ENCODE measurements around the gene TIMM22.
"Not testable (repeated sequence)": the region's sequence is repeated elsewhere in the genome, so short reads cannot be mapped to it uniquely, and the experiment has no call there.

TIMM22 gene

DNA sequence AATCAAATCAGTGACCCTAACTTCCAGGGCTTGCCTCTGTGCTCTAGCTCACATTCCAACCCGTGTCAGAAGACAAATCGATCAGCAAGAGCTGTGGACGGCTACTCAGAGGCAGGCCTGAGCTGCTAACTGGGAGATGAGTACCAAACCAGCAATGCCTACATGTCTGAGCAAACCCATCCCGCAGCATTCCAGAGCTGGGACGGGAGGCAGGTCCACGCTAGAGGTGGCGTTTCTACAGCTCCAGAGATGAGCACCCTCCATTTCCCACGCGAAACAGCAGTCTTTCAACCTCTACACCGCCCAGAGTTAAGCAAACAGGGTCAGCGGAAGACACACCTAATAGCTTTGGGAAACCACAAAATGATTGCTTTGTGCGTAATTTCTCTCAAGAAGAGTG is 23.9 kb upstream of the TIMM22 start:
- TF ChIP-seq, protein P1, sequence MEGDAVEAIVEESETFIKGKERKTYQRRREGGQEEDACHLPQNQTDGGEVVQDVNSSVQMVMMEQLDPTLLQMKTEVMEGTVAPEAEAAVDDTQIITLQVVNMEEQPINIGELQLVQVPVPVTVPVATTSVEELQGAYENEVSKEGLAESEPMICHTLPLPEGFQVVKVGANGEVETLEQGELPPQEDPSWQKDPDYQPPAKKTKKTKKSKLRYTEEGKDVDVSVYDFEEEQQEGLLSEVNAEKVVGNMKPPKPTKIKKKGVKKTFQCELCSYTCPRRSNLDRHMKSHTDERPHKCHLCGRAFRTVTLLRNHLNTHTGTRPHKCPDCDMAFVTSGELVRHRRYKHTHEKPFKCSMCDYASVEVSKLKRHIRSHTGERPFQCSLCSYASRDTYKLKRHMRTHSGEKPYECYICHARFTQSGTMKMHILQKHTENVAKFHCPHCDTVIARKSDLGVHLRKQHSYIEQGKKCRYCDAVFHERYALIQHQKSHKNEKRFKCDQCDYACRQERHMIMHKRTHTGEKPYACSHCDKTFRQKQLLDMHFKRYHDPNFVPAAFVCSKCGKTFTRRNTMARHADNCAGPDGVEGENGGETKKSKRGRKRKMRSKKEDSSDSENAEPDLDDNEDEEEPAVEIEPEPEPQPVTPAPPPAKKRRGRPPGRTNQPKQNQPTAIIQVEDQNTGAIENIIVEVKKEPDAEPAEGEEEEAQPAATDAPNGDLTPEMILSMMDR (IDR thresholded peaks at IDR 0.05; ENCODE audit: control insufficient read depth, extremely low read depth, insufficient read depth): no peak
- DNase-seq (ENCODE audit: low read depth): no peak
- H3K4me3 ChIP-seq (ENCODE audit: low read depth, low read length): no peak overlapping the region

DNA sequence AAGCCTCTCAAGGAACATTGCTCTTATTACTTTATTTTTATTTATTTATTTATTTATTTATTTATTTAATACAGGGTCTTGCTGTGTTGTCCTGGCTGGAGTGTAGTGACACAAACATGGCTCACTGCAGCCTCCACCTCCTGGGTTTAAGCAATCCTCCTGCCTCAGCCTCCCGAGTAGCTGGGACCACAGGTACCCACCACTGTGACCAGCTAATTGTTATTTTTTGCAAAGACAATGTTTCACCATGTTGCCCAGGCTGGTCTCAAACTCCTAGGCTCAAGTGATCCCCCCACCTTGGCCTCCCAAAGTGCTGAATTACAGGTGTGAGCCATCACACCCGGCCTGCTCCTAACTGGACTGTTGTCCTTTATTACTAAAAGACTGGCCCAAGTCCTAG is 22.2 kb upstream of the TIMM22 start:
- not testable (repeated sequence) for DNase-seq (ENCODE audit: low read depth); H3K4me3 ChIP-seq (ENCODE audit: low read depth, low read length)

DNA sequence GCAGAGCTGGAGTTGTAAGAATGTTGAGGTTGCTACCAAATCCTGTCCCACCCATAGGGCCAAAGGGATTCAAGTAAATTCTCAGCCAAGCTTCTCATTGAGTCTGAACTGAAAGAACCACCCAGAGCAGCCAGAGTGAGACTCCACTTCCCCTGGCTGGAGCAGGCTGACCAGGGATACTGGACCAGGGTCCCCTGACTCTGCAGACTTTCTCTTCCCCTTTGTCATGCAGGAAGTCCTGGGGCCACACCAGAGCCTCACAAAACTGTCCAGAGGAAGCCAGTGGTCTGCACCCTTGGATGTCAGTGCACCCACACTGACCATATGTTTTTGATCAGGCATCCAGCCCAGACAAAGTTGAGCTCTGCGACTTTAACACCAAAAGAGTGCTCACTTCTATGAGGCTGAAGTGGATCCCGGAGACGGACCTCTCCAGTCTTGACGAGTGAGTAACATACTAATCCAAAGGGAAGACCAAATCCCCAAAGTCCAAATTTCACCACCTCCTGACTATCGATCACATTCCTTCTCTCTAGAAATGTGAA is 21.5 kb upstream of the TIMM22 start:
- no peak for DNase-seq (ENCODE audit: low read depth)
- TF ChIP-seq, protein P1 (IDR thresholded peaks at IDR 0.05; ENCODE audit: control insufficient read depth, extremely low read depth, insufficient read depth): no peak
- no peak overlapping the region for H3K4me3 ChIP-seq (ENCODE audit: low read depth, low read length)

DNA sequence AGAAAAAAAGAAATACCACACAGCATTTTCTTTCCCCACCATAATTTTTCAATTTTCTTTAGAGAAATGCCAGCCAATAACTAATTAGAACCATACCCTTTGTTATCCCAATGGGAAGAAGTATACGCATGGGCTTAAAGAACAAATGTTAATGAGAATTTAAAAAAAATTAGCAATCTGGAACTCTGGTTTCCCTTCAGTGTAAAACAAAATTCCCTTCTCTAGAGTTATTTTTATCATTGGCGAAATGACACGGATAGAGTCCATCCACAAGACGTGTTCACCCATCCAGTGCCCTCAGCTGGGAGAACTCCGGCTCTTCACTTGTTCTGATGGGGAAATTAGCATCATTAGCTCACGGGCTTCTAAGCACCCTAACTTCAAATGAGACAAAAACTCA is 20.6 kb upstream of the TIMM22 start:
- TF ChIP-seq, protein P1 (IDR thresholded peaks at IDR 0.05; ENCODE audit: control insufficient read depth, extremely low read depth, insufficient read depth): no peak
- no peak overlapping the region for H3K4me3 ChIP-seq (ENCODE audit: low read depth, low read length)
- DNase-seq (ENCODE audit: low read depth): no peak

DNA sequence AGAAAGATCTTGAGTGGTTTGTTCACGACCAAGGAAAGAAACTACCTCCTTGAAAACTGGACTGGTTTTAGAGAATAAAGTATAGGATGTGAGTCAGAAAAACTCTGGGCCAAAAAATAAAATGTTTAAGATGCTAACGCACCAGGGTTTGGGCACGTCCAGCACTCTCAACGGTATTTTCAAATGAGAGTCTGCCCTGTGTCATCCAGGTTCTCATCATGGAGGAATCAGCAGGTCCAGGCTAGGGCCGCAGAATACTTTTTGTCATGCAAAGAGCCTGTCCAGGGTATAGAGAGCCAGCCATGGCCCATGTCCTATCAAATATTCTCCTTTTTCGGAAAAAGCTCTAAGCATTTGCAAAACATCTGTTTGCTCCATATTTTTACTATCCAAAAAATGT is 19.8 kb upstream of the TIMM22 start:
- DNase-seq (ENCODE audit: low read depth): no peak
- TF ChIP-seq, protein P1 (IDR thresholded peaks at IDR 0.05; ENCODE audit: control insufficient read depth, extremely low read depth, insufficient read depth): no peak
- no peak overlapping the region for H3K4me3 ChIP-seq (ENCODE audit: low read depth, low read length)

DNA sequence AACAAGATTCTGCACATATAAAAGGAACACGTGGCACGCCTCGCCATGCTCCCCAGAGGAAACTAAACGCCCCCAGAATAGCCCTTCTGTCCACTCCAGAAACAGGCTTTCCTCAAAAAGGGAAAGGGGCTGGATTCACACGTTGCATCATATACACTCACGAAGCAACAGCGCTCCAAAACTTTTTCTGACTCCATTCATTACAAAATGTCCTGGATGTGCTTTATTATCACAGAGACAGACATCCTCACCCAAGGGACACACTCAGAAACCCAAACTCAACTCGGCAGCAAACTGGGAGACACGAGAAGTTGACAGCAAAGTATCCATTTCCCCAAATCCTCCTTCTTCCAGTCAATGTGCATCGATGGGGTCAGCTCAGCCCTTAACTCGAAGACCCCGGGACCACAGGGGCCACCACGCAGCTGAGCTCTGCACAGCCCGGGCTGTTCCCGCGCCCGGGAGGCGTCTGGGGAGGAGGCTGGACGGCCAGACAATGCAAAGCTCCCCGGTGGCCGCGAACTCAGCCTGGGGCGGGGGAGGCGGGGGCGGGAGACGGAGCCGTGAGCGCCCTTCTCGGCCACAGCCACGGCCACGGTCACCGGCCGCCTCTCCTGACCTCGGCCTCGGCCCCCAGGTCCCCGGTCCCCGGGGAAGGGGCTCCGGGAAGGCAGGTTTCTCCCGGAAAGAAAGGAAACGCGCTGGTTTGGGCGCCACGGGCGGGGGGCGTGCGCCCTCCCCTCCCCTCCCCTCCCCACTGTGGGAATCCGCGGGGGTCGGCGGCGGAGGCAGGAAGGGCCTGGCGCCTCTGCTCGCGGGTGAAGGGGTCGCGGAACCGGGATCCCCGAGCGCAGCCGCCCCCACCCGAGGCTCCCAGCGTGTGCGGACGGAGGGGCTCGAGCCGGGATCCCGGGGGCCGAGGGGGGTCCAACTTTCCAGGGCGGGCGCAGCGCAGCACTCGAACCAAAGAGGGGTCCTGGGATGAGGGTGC is 18.5 kb upstream of the TIMM22 start:
- peak overlapping the region; percentile 57 for H3K4me3 ChIP-seq (ENCODE audit: low read depth, low read length)

DNA sequence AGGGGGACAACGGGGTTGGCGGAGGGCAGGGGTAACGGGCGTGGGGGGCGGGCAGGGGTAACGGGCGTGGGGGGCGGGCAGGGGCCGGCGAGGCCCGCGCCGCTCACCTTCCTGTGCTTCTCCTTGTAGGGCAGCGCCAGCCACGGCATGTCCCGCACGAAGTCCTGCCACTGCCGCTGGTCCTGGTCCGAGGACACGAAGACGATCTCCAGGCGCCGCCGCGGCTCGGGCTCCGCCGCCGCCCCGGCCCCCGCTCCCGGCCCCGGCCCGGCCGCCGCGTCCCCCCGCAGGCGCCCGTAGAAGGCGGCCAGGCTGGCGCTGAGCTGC is 17.8 kb upstream of the TIMM22 start:
- no peak for DNase-seq (ENCODE audit: low read depth)
- H3K4me3 ChIP-seq (ENCODE audit: low read depth, low read length): peak overlapping the region; percentile 48

More for the DNA sequence above, 18.5 kb upstream of the TIMM22 start:
- DNase-seq (ENCODE audit: low read depth): no peak
- TF ChIP-seq, protein P1 (IDR thresholded peaks at IDR 0.05; ENCODE audit: control insufficient read depth, extremely low read depth, insufficient read depth): no peak

More for the DNA sequence above, 17.8 kb upstream of the TIMM22 start:
- TF ChIP-seq, protein P1 (IDR thresholded peaks at IDR 0.05; ENCODE audit: control insufficient read depth, extremely low read depth, insufficient read depth): no peak
